Measurements from ENCODE around the gene APOC1. TPM values are rescaled to one million over a fixed set of nuclear protein-coding genes. Genes with fewer than 3 reads are reported as not detected.

The APOC1 gene
- total RNA-seq, 1 experiment from 2014 or later = 250 TPM

- Mint-ChIP-seq H3K27ac (ENCODE audit: unreplicated experiment) (no peak overlapping the region), H3K9me3 (ENCODE audit: unreplicated experiment) (no peaks in the 10 kb centered on the region), H3K4me3 (ENCODE audit: unreplicated experiment) (no peak overlapping the region), H3K27me3 (ENCODE audit: insufficient read depth, unreplicated experiment) (no peaks in the 10 kb centered on the region), H3K36me3 (ENCODE audit: insufficient read depth, unreplicated experiment) (peaks cover 48% of the 10 kb centered on the region), H3K4me1 (ENCODE audit: low read depth, unreplicated experiment) (peaks cover 10% of the 10 kb centered on the region)
- peaks cover 4% of the 10 kb centered on the region for H3K36me3 ChIP-seq (ENCODE audit: control insufficient read depth, insufficient read depth, low read length)
- no peak overlapping the region for H3K4me3 ChIP-seq (ENCODE audit: low read depth, low read length)
- ChIA-PET POLR2A (interaction anchor here (0.5 kb wide), 1 partner anchor 104 kb away, joined by 4 read pairs; no protein-coding TSS in a partner anchor), CTCF (no interaction called here)
- peaks cover 6% of the 10 kb centered on the region for H3K4me1 ChIP-seq
- intact Hi-C loops (cut with micrococcal nuclease; ENCODE audit: unreplicated experiment) = no loop called here
- no peaks in the 10 kb centered on the region for H3K9me3 ChIP-seq
- no peaks in the 10 kb centered on the region for H3K27me3 ChIP-seq (replicated peaks; ENCODE audit: control insufficient read depth, insufficient read depth, low read length)
- no peak for TF ChIP-seq CTCF (IDR thresholded peaks at IDR 0.05; ENCODE audit: insufficient read depth in 1 of 2, low read depth in 1 of 2, low read length in 1 of 2, severe bottlenecking in 1 of 2, unreplicated experiment in 1 of 2)
- BruUV-seq (replicated peaks) = no TSS peak
- no peak for DNase-seq
These were observed 46.7 kb downstream of the APOC1 start for GRCh38 chr19:44960906-44961728.

DNA sequence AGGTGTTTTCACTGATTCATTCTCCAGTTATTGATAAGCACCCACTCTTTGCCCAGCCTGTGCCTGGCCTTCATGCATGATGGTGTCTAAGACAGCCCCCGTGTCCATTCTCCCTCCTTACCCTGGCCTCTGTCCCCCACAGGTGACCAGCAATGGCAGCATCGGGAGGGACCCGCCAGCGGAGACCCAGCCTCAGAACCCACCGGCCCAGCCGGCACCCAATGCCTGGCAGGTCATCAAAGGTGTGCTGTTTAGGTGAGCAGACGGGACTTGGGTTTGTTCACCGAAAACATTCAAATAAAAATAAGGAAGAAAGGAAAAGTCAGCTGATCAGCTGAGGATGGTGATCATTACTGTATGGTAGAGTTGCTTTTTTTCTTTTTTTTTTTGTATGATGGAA lies 47.4 kb downstream of the APOC1 start:
- no TSS peak for BruUV-seq (replicated peaks)
- POLR2A ChIA-PET = no interaction called here
- Histone ChIP-seq H3K27me3 (replicated peaks; ENCODE audit: control insufficient read depth, insufficient read depth, low read length) (no peaks in the 10 kb centered on the region), H3K4me3 (ENCODE audit: low read depth, low read length) (no peak overlapping the region), H3K36me3 (ENCODE audit: control insufficient read depth, insufficient read depth, low read length) (peaks cover 4% of the 10 kb centered on the region), H3K4me1 (no peaks in the 10 kb centered on the region; the same call in 1 of the 2 replicates), H3K9me3 (no peaks in the 10 kb centered on the region)
- H3K36me3 Mint-ChIP-seq (ENCODE audit: insufficient read depth, unreplicated experiment) = peaks cover 54% of the 10 kb centered on the region
- no peak for TF ChIP-seq CTCF (IDR thresholded peaks at IDR 0.05; ENCODE audit: insufficient read depth in 1 of 2, low read depth in 1 of 2, low read length in 1 of 2, severe bottlenecking in 1 of 2, unreplicated experiment in 1 of 2)
- CTCF ChIA-PET = no interaction called here
- intact Hi-C loops (cut with micrococcal nuclease; ENCODE audit: unreplicated experiment) = no loop called here
- no peaks in the 10 kb centered on the region for H3K27me3 Mint-ChIP-seq (ENCODE audit: insufficient read depth, unreplicated experiment)
- H3K4me1 Mint-ChIP-seq (ENCODE audit: low read depth, unreplicated experiment) = peaks cover 6% of the 10 kb centered on the region
- no peak for DNase-seq
- H3K27ac Mint-ChIP-seq (ENCODE audit: unreplicated experiment) = no peak overlapping the region
- no peaks in the 10 kb centered on the region for H3K9me3 Mint-ChIP-seq (ENCODE audit: unreplicated experiment)
- H3K4me3 Mint-ChIP-seq (ENCODE audit: unreplicated experiment) = no peak overlapping the region

- Mint-ChIP-seq H3K4me3 (ENCODE audit: unreplicated experiment) (no peak overlapping the region), H3K4me1 (ENCODE audit: low read depth, unreplicated experiment) (no peaks in the 10 kb centered on the region), H3K27me3 (ENCODE audit: insufficient read depth, unreplicated experiment) (no peaks in the 10 kb centered on the region), H3K9me3 (ENCODE audit: unreplicated experiment) (no peaks in the 10 kb centered on the region), H3K36me3 (ENCODE audit: insufficient read depth, unreplicated experiment) (peaks cover 63% of the 10 kb centered on the region), H3K27ac (ENCODE audit: unreplicated experiment) (no peak overlapping the region)
- no TSS peak for BruUV-seq (replicated peaks)
- H3K27me3 ChIP-seq (replicated peaks; ENCODE audit: control insufficient read depth, insufficient read depth, low read length) = no peaks in the 10 kb centered on the region
- intact Hi-C loops (cut with micrococcal nuclease; ENCODE audit: unreplicated experiment) = no loop called here
- no peaks in the 10 kb centered on the region; the same call in none of the 2 replicates for H3K36me3 ChIP-seq (ENCODE audit: control insufficient read depth, insufficient read depth, low read length)
- ChIA-PET CTCF (no interaction called here), POLR2A (no interaction called here)
- no peaks in the 10 kb centered on the region for H3K9me3 ChIP-seq
- no peaks in the 10 kb centered on the region for H3K4me1 ChIP-seq
- no peak for TF ChIP-seq CTCF (IDR thresholded peaks at IDR 0.05; ENCODE audit: insufficient read depth in 1 of 2, low read depth in 1 of 2, low read length in 1 of 2, severe bottlenecking in 1 of 2, unreplicated experiment in 1 of 2)
- H3K4me3 ChIP-seq (ENCODE audit: low read depth, low read length) = no peak overlapping the region
- no peak for DNase-seq
These were observed 53.7 kb downstream of the APOC1 start for GRCh38 chr19:44968118-44968517.

Data from Caco-2 (cell line).